Breast epithelium (tissue), 4 donors: ENCODE data around the gene ST7. TPM values are rescaled to one million over a fixed set of nuclear protein-coding genes. Genes with fewer than 3 reads are reported as not detected.

ENCODE experiments used
- DNase-seq, 2 donors: peaks; one replicate each; pipeline ENCODE4 v3.0.0-alpha.2; 2019; ENCODE audit warnings: low spot score in 2 of 2
- H3K27ac ChIP-seq, 2 donors: fragments of 200-600 bp; sonication (generic) in 1 of 2; one replicate each; pipeline ENCODE4 v1.5.1; 2016 to 2019; ENCODE audit warnings: mild to moderate bottlenecking in 1 of 2
- H3K27me3 ChIP-seq, 2 donors: fragments of 200-600 bp; sonication (generic) in 1 of 2; one replicate each; pipeline versions ENCODE4 v1.5.1 to v1.6.0; 2017 to 2019; ENCODE audit warnings: control low read depth in 1 of 2, mild to moderate bottlenecking in 1 of 2
- H3K36me3 ChIP-seq: fragments of 200-600 bp; one replicate; pipeline ENCODE4 v1.5.1; 2019
- H3K4me1 ChIP-seq, 2 donors: fragments of 200-600 bp; sonication (generic); one replicate each; pipeline ENCODE4 v1.5.1; 2016 to 2019; ENCODE audit warnings: control low read depth in 1 of 2
- H3K4me3 ChIP-seq, 3 donors: fragments of 200-600 bp; sonication (generic); 1 replicate in 2 of 3; 2 replicates in 1 of 3; pipeline ENCODE4 v1.5.1; 2016 to 2019; ENCODE audit warnings: mild to moderate bottlenecking in 3 of 3, moderate library complexity in 2 of 3
- H3K9me3 ChIP-seq, 2 donors: fragments of 200-600 bp; sonication (generic) in 1 of 2; one replicate each; pipeline ENCODE4 v1.5.1; 2016 to 2019; ENCODE audit warnings: control low read depth in 1 of 2
- POLR2A ChIP-seq: fragments of 450-650 bp; IDR thresholded peaks from one replicate; pipeline ENCODE4 v1.6.1; 2016; ENCODE audit warnings: antibody characterized with exemption, mild to moderate bottlenecking, moderate library complexity
- POLR2AphosphoS5 ChIP-seq, 3 donors: sonication (generic); formaldehyde crosslinking; IDR thresholded peaks; one replicate each; pipeline ENCODE4 v1.6.1; 2017; ENCODE audit warnings: antibody characterized with exemption in 3 of 3
- intact Hi-C: fragments of 100-400 bp; cut with DNase I; formaldehyde crosslinking; loops from one replicate; pipeline ENCODE4 v1.15.1; 2023; ENCODE audit warnings: low total_unique reads
- total RNA-seq, 3 donors: library from RNA; depleted of rRNA; stranded (reverse); fragments of >200 nt; gene quantifications; one replicate each; pipeline ENCODE4 v1.1.0, GENCODE V29; 2016
- TF ChIP-seq, protein P1 (sequence below), 3 donors: fragments of 450-650 bp; IDR thresholded peaks; one replicate each; pipeline ENCODE4 v1.5.1; 2016 to 2017; ENCODE audit warnings: antibody characterized with exemption in 3 of 3, mild to moderate bottlenecking in 3 of 3, moderate library complexity in 3 of 3

The ST7 gene
- total RNA-seq, 3 donors from 2014 or later = 24.3 to 41.4 (median 27.5) TPM

- no peak overlapping the region for H3K4me3 ChIP-seq
- no peak for TF ChIP-seq POLR2AphosphoS5 (IDR thresholded peaks at IDR 0.05)
- TF ChIP-seq, protein P1, sequence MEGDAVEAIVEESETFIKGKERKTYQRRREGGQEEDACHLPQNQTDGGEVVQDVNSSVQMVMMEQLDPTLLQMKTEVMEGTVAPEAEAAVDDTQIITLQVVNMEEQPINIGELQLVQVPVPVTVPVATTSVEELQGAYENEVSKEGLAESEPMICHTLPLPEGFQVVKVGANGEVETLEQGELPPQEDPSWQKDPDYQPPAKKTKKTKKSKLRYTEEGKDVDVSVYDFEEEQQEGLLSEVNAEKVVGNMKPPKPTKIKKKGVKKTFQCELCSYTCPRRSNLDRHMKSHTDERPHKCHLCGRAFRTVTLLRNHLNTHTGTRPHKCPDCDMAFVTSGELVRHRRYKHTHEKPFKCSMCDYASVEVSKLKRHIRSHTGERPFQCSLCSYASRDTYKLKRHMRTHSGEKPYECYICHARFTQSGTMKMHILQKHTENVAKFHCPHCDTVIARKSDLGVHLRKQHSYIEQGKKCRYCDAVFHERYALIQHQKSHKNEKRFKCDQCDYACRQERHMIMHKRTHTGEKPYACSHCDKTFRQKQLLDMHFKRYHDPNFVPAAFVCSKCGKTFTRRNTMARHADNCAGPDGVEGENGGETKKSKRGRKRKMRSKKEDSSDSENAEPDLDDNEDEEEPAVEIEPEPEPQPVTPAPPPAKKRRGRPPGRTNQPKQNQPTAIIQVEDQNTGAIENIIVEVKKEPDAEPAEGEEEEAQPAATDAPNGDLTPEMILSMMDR (IDR thresholded peaks at IDR 0.05) = no peak
Measured at GRCh38 chr7:117045927-117046710, 92.8 kb downstream of the ST7 start.

GRCh38 chr7:117047496-117047895 lies 94.2 kb downstream of the ST7 start:
- TF ChIP-seq POLR2AphosphoS5 (IDR thresholded peaks at IDR 0.05) = no peak
- TF ChIP-seq, protein P1 (IDR thresholded peaks at IDR 0.05) = no peak
- TF ChIP-seq POLR2A = no peak
- Histone ChIP-seq H3K36me3 (no peaks in the 10 kb centered on the region), H3K9me3 (no peaks in the 10 kb centered on the region), H3K4me3 (no peak overlapping the region), H3K4me1 (peaks cover 0 to 10% of the 10 kb centered on the region in 2 donors), H3K27me3 (no peaks in the 10 kb centered on the region), H3K27ac (no peak overlapping the region)
- intact Hi-C loops = no loop called here
- DNase-seq = no peak

More at GRCh38 chr7:117045927-117046710, 92.8 kb downstream of the ST7 start:
- no peak overlapping the region for H3K27ac ChIP-seq
- no peaks in the 10 kb centered on the region for H3K27me3 ChIP-seq
- no peak for DNase-seq
- no peaks in the 10 kb centered on the region for H3K9me3 ChIP-seq
- peaks cover 0 to 10% of the 10 kb centered on the region in 2 donors for H3K4me1 ChIP-seq
- intact Hi-C loops = no loop called here
- no peaks in the 10 kb centered on the region for H3K36me3 ChIP-seq

DNA sequence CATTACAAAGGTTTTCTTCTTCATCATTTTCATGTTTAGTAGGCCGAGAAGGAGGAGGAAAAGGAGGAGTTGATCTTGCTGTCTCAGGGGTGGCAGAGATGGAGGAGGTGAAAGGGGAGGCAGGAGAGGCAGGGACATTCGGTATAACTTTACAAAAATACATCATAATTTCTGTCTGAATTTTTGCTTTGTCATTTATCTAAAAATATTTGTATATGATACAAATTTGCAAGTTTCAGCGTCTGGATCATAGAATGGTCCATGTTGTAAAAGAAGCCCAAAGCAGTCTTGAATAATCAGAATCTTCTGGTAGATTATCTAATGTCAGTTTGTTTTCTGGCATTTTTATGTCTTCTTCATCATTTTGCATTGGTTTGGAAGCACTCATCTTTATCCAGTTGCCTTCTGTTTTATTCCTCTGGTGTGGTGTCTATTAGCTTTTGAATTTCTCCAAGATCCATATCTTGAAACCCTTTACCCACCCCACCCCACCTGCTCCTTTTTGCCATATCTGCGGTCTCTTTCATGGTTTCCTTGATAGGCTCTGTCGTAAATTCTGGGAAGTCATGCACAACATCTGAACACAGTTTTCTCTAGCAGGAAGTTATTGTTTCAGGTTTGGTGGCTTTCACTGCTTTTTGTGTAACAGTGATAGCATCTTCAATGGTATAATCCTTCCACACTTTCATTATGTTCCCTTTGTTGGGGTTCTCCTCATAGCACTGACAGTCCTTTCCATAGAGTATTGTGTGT lies 95.0 kb downstream of the ST7 start:
- intact Hi-C loops = no loop called here
- Histone ChIP-seq H3K4me3 (no peak overlapping the region), H3K27me3 (no peaks in the 10 kb centered on the region), H3K9me3 (no peaks in the 10 kb centered on the region), H3K36me3 (no peaks in the 10 kb centered on the region), H3K4me1 (peaks cover 0 to 10% of the 10 kb centered on the region in 2 donors), H3K27ac (no peak overlapping the region)
- TF ChIP-seq, protein P1 (IDR thresholded peaks at IDR 0.05) = no peak
- TF ChIP-seq POLR2AphosphoS5 (IDR thresholded peaks at IDR 0.05) (no peak), POLR2A (no peak)
- DNase-seq = no peak

DNA sequence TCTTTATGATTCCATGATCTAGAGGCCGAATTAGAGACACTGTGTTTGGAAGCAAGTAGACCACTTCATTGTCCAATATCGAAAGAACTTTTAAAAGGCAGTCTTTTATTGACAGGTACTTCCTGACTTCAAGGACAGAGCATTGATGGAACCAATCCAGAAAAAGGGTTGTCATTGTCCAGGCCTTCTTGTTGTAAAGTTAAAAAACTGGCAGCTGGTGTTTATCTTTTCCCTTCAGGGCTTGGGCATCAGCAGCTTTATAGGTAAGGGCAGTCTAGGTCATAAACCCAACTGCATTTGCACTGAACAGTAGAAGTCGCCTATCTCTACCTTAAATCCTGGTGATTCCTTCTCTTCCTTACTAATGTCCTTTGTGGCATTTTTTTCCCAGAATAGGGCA lies 95.6 kb downstream of the ST7 start:
- TF ChIP-seq POLR2AphosphoS5 (IDR thresholded peaks at IDR 0.05) = no peak
- no peak for TF ChIP-seq POLR2A
- TF ChIP-seq, protein P1 (IDR thresholded peaks at IDR 0.05) = no peak
- no peak overlapping the region for H3K27ac ChIP-seq
- intact Hi-C loops = no loop called here
- DNase-seq = no peak
- H3K36me3 ChIP-seq = no peaks in the 10 kb centered on the region
- no peak overlapping the region for H3K4me3 ChIP-seq
- no peaks in the 10 kb centered on the region for H3K27me3 ChIP-seq
- H3K4me1 ChIP-seq = peaks cover 0 to 10% of the 10 kb centered on the region in 2 donors
- H3K9me3 ChIP-seq = no peaks in the 10 kb centered on the region

- no peak for TF ChIP-seq POLR2A
- TF ChIP-seq, protein P1 (IDR thresholded peaks at IDR 0.05) = no peak
- TF ChIP-seq POLR2AphosphoS5 (IDR thresholded peaks at IDR 0.05) = no peak
- H3K9me3 ChIP-seq = no peaks in the 10 kb centered on the region
- no peak for DNase-seq
- H3K27ac ChIP-seq = no peak overlapping the region
- no peaks in the 10 kb centered on the region for H3K36me3 ChIP-seq
- peaks cover 0 to 10% of the 10 kb centered on the region in 2 donors for H3K4me1 ChIP-seq
- intact Hi-C loops = no loop called here
- no peaks in the 10 kb centered on the region for H3K27me3 ChIP-seq
- H3K4me3 ChIP-seq = no peak overlapping the region
Measured at GRCh38 chr7:117051808-117052207, 98.5 kb downstream of the ST7 start.
